Calu3 (cell line): ENCODE measurements around the gene ATP11A. TPM values are rescaled to one million over a fixed set of nuclear protein-coding genes. Genes with fewer than 3 reads are reported as not detected.

ENCODE experiments used
- BruUV-seq: library from RNA; stranded (reverse); fragments of 400-500 nt; replicated peaks from 2 replicates; lab custom pipeline; 2021; lab: Mats Ljungman, UMichigan
- CTCF ChIA-PET: fragments of 300-600 bp; sonication (Branson Sonifier 250); formaldehyde crosslinking; loops from one replicate; lab custom pipeline; 2022; ENCODE audit warnings: antibody characterized with exemption; lab: Charles Lee
- DNase-seq: peaks from one replicate; pipeline ENCODE4 v3.0.0; 2022
- H3K27ac Mint-ChIP-seq: one replicate; pipeline ENCODE4 v1.8.0; 2022; ENCODE audit warnings: mixed read lengths; ENCODE audit not compliant: unreplicated experiment
- H3K27me3 Mint-ChIP-seq: one replicate; pipeline ENCODE4 v1.8.0; 2022; ENCODE audit warnings: mixed read lengths; ENCODE audit not compliant: unreplicated experiment
- H3K36me3 Mint-ChIP-seq: one replicate; pipeline ENCODE4 v1.8.0; 2022; ENCODE audit warnings: mild to moderate bottlenecking, moderate library complexity, mixed read lengths; ENCODE audit not compliant: insufficient read depth, unreplicated experiment
- H3K4me1 Mint-ChIP-seq: one replicate; pipeline ENCODE4 v1.8.0; 2022; ENCODE audit warnings: mild to moderate bottlenecking, low read depth, mixed read lengths; ENCODE audit not compliant: unreplicated experiment
- H3K4me3 Mint-ChIP-seq: one replicate; pipeline ENCODE4 v1.8.0; 2022; ENCODE audit warnings: mild to moderate bottlenecking, low read depth, moderate library complexity, mixed read lengths; ENCODE audit not compliant: unreplicated experiment
- H3K9me3 Mint-ChIP-seq: one replicate; pipeline ENCODE4 v1.8.0; 2022; ENCODE audit warnings: low read depth, mixed read lengths; ENCODE audit not compliant: unreplicated experiment
- CTCF ChIP-seq: fragments of 200-600 bp; IDR thresholded peaks from one replicate; pipeline ENCODE4 v1.8.0; 2022; ENCODE audit warnings: antibody characterized with exemption; ENCODE audit not compliant: unreplicated experiment
- intact Hi-C: fragments of 100-400 bp; cut with micrococcal nuclease; formaldehyde crosslinking; loops from one replicate; pipeline ENCODE4 v1.10.0; 2022; ENCODE audit not compliant: unreplicated experiment
- total RNA-seq: library from RNA; stranded (reverse); gene quantifications from 2 replicates; pipeline ENCODE4 v1.2.3, GENCODE V29; 2022

Gene ATP11A
- total RNA-seq, 1 experiment from 2014 or later = 115 TPM

DNA sequence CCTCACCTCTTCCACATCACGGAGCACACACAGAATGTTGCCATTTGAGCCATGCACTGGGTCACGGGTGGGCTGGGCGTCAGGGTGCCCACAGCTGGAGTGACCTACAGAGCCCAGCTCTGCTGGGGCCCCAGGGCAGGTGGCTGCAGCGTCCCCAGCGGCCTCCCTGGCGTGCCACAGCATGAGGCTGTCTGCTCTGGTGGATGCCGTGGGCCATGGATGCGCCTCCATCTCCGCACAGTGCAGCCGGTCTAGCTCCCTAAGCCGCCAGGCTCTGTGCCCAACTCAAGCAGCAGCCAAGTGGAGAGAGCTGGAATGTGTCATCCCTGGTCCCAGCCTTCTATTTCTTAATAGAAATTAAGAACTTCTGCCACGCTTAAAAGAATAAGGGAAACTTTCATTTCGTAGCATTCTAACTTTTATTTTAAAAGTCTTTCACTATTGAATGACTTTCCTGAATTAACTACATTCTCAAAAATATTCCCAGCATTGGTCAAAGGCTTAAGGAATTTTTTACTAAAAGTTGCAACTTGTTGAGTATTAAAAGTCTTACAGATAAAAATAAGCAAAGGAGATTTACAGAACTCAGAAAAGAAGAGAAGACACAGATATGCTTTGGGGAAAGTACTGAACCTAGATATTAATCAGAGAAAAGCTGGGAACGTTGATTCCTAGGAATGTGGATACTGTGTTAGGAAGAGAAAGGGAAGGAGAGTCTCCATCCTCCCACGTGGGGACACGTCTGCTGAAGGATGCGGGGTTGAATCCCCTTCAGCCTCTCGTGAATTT lies 59.3 kb downstream of the ATP11A start:
- intact Hi-C loops = no loop called here
- Mint-ChIP-seq H3K4me3 (no peak overlapping the region), H3K27ac (no peak overlapping the region), H3K4me1 (peaks cover 4% of the 10 kb centered on the region), H3K36me3 (no peaks in the 10 kb centered on the region), H3K27me3 (no peaks in the 10 kb centered on the region), H3K9me3 (no peaks in the 10 kb centered on the region)
- no TSS peak for BruUV-seq
- no peak for DNase-seq
- CTCF ChIA-PET = no interaction called here
- no peak for TF ChIP-seq CTCF

GRCh38 chr13:112750570-112750969 lies 60.7 kb downstream of the ATP11A start:
- no peak for TF ChIP-seq CTCF

GRCh38 chr13:112751617-112752016 lies 61.8 kb downstream of the ATP11A start:
- TF ChIP-seq CTCF = no peak
- DNase-seq = no peak

More at GRCh38 chr13:112750570-112750969, 60.7 kb downstream of the ATP11A start:
- Mint-ChIP-seq H3K9me3 (no peaks in the 10 kb centered on the region), H3K4me3 (no peak overlapping the region), H3K27ac (no peak overlapping the region), H3K36me3 (no peaks in the 10 kb centered on the region), H3K4me1 (no peaks in the 10 kb centered on the region), H3K27me3 (no peaks in the 10 kb centered on the region)
- intact Hi-C loops = no loop called here
- CTCF ChIA-PET = no interaction called here
- BruUV-seq = no TSS peak
- no peak for DNase-seq

GRCh38 chr13:112752211-112752610 lies 62.4 kb downstream of the ATP11A start:
- H3K9me3 Mint-ChIP-seq = no peaks in the 10 kb centered on the region
- H3K27me3 Mint-ChIP-seq = no peaks in the 10 kb centered on the region
- H3K27ac Mint-ChIP-seq = no peak overlapping the region
- intact Hi-C loops = no loop called here
- DNase-seq = no peak
- H3K4me1 Mint-ChIP-seq = no peaks in the 10 kb centered on the region
- no peak overlapping the region for H3K4me3 Mint-ChIP-seq
- TF ChIP-seq CTCF = no peak
- no TSS peak for BruUV-seq
- H3K36me3 Mint-ChIP-seq = no peaks in the 10 kb centered on the region
- CTCF ChIA-PET = no interaction called here

More at GRCh38 chr13:112751617-112752016, 61.8 kb downstream of the ATP11A start:
- Mint-ChIP-seq H3K4me3 (no peak overlapping the region), H3K4me1 (no peaks in the 10 kb centered on the region), H3K36me3 (no peaks in the 10 kb centered on the region), H3K9me3 (no peaks in the 10 kb centered on the region), H3K27me3 (no peaks in the 10 kb centered on the region), H3K27ac (no peak overlapping the region)
- intact Hi-C loops = no loop called here
- no TSS peak for BruUV-seq
- CTCF ChIA-PET = no interaction called here
